ENCODE data around the gene SERTAD4. TPM values are rescaled to one million over a fixed set of nuclear protein-coding genes. Genes with fewer than 3 reads are reported as not detected.
"Not testable (repeated sequence)": the region's sequence is repeated elsewhere in the genome, so short reads cannot be mapped to it uniquely, and the experiment has no call there.

SERTAD4 gene
- total RNA-seq, 2 experiments from 2014 or later, result not detected

DNA sequence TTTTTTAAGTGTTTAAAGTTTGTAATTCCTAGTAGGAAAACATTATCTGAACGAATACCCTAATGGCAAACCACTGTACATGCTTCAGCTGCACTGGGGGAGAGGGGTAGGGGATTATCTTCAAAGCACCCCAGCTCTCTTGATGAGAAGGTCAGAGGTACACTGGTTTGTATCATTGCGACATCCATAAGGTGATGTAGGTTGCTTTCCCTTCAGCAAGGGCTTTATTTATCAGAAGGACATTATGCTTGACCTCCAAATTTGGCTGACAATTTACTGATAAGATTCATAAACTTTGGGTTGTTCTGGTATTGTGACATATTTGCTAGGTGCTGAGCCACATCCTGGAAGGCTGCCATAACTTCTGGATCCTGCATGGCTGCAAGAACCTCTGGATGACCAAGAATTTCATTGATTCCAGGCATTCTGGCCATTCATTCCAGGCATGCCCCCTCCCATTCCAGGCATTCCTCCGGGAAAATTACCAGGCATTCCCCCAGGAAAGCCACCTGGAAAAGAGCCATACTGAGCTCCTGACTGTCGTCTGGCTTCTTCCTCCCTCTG, 32.9 kb downstream of the SERTAD4 start:
- H3K36me3 Mint-ChIP-seq; H3K4me3 Mint-ChIP-seq; POLR2A ChIA-PET; H3K27me3 Mint-ChIP-seq; intact Hi-C loops (cut with micrococcal nuclease); CTCF ChIA-PET; H3K27ac Mint-ChIP-seq; H3K4me1 Mint-ChIP-seq (ENCODE audit: low read depth); DNase-seq; H3K9me3 Mint-ChIP-seq: not testable (repeated sequence)

DNA sequence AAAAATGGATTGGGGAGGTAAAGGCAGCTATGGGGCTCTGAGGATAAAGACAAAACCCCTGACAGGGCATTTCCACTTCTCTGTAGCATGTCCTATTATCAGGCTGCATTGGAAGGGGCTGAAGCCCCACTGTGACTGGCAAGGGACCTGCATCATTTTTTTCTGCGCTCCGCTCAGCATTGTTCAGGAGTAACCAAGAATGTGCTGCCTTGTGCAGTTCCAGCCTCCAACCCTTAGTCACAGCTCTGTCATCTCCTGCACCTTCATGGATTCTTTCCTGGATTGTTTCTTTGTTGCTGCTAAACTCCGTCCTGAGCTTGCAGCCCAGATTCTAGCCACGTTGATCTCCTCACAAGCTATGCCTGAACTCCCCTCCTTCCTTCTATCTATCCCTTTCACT, 37.4 kb downstream of the SERTAD4 start:
- POLR2A ChIA-PET, result no interaction called here
- CTCF ChIA-PET, result interaction anchor here (0.5 kb wide), 1 partner anchor 1201 kb away, joined by 3 read pairs; no protein-coding TSS in a partner anchor
- Mint-ChIP-seq H3K36me3 (no peaks in the 10 kb centered on the region), H3K9me3 (no peaks in the 10 kb centered on the region), H3K4me3 (no peak overlapping the region), H3K27ac (no peak overlapping the region), H3K27me3 (peaks cover 13% of the 10 kb centered on the region), H3K4me1 (ENCODE audit: low read depth) (no peaks in the 10 kb centered on the region)
- DNase-seq, result no peak
- intact Hi-C loops (cut with micrococcal nuclease), result no loop called here

DNA sequence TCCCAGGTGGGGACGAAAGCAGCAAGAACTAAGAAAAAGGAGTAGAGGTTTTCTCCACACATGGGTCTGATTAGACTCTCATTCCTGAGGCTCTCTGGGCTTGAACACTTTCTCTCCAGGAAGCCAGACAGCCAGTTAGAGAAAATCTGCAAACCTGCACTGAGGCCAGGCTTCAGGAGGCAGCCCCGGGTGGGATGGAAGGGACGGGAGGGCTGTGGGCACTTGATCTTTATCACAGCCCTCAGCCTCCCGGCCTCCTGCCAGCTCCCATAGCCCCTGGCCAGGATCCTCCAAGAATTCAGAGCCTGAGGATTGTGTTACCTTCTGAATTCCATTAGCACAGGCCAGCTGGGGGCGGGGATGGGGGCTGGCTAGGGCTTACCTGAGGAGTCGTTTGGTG, 40.1 kb downstream of the SERTAD4 start:
- intact Hi-C loops (cut with micrococcal nuclease), result no loop called here
- CTCF ChIA-PET, result no interaction called here

DNA sequence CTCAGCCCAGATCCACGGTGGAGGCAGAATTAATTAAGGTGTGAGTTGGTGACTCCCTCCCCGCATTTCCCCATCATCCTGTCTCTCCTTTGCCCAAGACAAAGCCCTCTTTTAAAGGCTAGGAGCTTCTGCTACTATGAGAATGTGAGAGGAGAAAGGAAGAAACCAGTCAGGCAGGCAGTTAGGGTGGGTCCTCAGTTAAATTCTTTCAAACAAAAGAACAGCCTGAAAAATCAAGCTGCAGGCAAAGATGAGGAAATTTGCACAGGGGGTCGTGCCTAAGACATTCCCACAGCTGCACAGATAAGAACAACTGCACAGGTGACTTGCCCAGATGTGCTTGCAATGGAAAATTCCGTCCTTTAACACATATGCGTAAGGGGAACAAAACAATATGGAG, 47.6 kb downstream of the SERTAD4 start:
- CTCF ChIA-PET, result no interaction called here

More for the DNA sequence above, 40.1 kb downstream of the SERTAD4 start:
- Mint-ChIP-seq H3K27ac (no peak overlapping the region), H3K36me3 (no peaks in the 10 kb centered on the region), H3K9me3 (no peaks in the 10 kb centered on the region), H3K27me3 (peaks cover 8% of the 10 kb centered on the region), H3K4me3 (no peak overlapping the region), H3K4me1 (ENCODE audit: low read depth) (no peaks in the 10 kb centered on the region)
- POLR2A ChIA-PET, result interaction anchor here (0.6 kb wide), 1 partner anchor 735 kb away, joined by 3 read pairs; no protein-coding TSS in a partner anchor
- no peak for DNase-seq

DNA sequence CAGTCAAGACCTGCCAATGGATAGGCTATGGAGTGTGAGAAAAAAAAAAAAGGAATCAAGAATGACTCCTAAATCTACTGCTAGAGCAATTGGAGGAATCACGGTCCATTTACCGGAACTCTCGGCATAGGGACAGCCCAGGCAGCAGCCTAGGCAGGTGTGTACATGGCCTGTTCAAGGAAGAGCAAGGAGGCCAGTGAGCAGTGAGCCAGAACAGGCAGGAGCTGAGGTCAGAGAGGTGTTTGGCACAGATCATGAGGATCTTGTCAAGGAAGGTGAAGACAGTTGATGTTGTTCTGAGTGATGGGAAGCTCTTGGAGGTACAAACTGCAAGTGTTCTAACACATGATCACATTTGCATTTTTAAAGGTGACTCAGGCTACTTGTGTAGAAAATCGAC, 55.5 kb downstream of the SERTAD4 start:
- CTCF ChIA-PET, result no interaction called here
- intact Hi-C loops (cut with micrococcal nuclease), result no loop called here
- no peak for DNase-seq
- H3K27me3 Mint-ChIP-seq, result peaks cover 42% of the 10 kb centered on the region
- H3K4me1 Mint-ChIP-seq (ENCODE audit: low read depth), result peaks cover 5% of the 10 kb centered on the region
- H3K9me3 Mint-ChIP-seq, result no peaks in the 10 kb centered on the region
- H3K27ac Mint-ChIP-seq, result no peak overlapping the region
- no peaks in the 10 kb centered on the region for H3K36me3 Mint-ChIP-seq
- no peak overlapping the region for H3K4me3 Mint-ChIP-seq
- POLR2A ChIA-PET, result no interaction called here

More for the DNA sequence above, 47.6 kb downstream of the SERTAD4 start:
- intact Hi-C loops (cut with micrococcal nuclease), result no loop called here
- Mint-ChIP-seq H3K36me3 (peaks cover 3% of the 10 kb centered on the region), H3K4me1 (ENCODE audit: low read depth) (no peaks in the 10 kb centered on the region), H3K4me3 (no peak overlapping the region), H3K9me3 (peaks cover 21% of the 10 kb centered on the region), H3K27me3 (peaks cover 19% of the 10 kb centered on the region), H3K27ac (no peak overlapping the region)
- POLR2A ChIA-PET, result no interaction called here
- no peak for DNase-seq

DNA sequence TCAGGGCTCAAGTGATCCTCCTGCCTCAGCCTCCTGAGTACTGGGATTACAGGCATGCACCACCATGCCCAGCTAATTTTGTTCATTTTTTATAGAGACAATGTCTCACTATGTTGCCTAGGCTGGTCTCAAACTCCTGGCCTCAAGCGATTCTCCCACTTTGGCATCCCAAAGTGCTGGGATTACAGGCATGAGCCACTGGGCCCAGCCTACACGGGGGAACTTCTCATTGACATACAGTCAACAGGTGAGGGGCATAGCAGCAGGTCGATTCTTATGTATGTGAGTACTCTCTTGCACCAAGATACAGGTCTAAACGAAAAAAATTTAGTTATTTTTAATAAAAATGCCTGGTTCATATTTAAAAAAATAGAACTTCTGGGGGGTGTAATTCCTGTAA, 56.7 kb downstream of the SERTAD4 start:
- H3K9me3 Mint-ChIP-seq, result no peaks in the 10 kb centered on the region
- intact Hi-C loops (cut with micrococcal nuclease), result no loop called here
- ChIA-PET POLR2A (no interaction called here), CTCF (no interaction called here)
- H3K4me3 Mint-ChIP-seq, result no peak overlapping the region
- no peak overlapping the region for H3K27ac Mint-ChIP-seq
- peaks cover 42% of the 10 kb centered on the region for H3K27me3 Mint-ChIP-seq
- DNase-seq, result no peak
- no peaks in the 10 kb centered on the region for H3K36me3 Mint-ChIP-seq
- H3K4me1 Mint-ChIP-seq (ENCODE audit: low read depth), result peaks cover 5% of the 10 kb centered on the region

DNA sequence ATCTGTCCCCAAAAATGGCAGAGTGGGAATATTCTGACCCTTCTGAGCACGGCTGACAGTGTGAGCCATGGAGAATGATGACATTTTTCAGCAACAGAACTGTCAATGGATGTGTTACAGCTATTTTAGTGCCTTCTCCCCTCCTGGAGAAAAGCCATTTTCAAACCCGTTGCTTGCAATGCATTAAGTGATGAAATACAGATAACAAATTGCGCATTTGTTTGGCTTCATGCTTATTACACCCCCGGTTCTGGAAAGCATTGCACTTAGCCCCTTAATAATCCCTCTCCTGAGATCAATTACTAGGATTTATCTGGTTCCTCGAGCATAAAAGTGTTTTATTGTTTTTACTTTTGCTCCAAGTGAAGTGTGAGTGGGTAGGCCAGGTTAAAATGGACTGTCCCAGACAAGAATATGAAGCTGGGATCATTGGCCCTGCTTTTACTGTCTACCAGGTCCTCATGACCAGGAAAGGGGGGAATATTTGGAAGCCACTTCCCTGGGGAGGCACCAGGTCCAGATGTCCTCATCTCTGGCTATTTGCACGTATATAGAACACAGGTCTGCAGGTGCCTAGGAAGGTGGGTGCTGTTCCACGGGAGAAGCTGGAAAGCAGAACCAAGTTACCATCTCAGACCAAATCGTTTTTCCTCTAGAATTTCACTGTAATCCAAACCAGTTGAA, 58.6 kb downstream of the SERTAD4 start:
- Mint-ChIP-seq H3K4me3 (no peak overlapping the region), H3K36me3 (no peaks in the 10 kb centered on the region), H3K9me3 (no peaks in the 10 kb centered on the region), H3K27me3 (peaks cover 41% of the 10 kb centered on the region), H3K4me1 (ENCODE audit: low read depth) (peaks cover 5% of the 10 kb centered on the region), H3K27ac (no peak overlapping the region)
- CTCF ChIA-PET, result interaction anchor here (1.0 kb wide), 1 partner anchor 19 kb away, joined by 3 read pairs; no protein-coding TSS in a partner anchor
- intact Hi-C loops (cut with micrococcal nuclease), result no loop called here
- POLR2A ChIA-PET, result no interaction called here
- no peak for DNase-seq

DNA sequence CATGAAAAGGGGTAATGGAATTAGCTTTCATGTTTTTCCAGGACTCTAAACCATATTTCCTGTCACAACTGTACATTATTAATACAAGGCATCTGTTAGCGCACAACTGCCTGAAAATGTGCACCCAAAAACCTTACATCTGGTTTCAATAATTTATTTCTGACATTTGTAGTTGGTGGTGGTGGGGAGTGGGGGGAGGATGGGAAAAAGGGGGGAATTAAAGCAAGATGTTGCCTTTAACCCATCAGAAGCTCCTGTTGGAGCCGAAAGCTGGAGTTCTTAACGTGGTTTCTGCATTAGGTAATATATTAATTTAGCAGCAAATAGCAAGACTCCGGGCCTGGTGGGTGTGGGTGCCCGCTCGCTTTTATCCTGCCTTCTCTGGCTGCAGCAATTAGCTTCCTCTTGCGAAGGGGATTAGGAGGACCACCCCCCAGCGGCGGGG, 59.2 kb downstream of the SERTAD4 start:
- Mint-ChIP-seq H3K4me1 (ENCODE audit: low read depth) (peaks cover 5% of the 10 kb centered on the region), H3K27ac (no peak overlapping the region), H3K27me3 (peaks cover 41% of the 10 kb centered on the region), H3K9me3 (no peaks in the 10 kb centered on the region), H3K36me3 (no peaks in the 10 kb centered on the region), H3K4me3 (no peak overlapping the region)
- no peak for DNase-seq
- CTCF ChIA-PET, result interaction anchor here (0.9 to 1.2 kb wide), 3 partner anchors 9 to 108 kb away, joined by 3 to 4 read pairs (median 3); no protein-coding TSS in a partner anchor
- intact Hi-C loops (cut with micrococcal nuclease), result no loop called here
- POLR2A ChIA-PET, result interaction anchor here (1.0 kb wide), 1 partner anchor 20 kb away, joined by 3 read pairs; no protein-coding TSS in a partner anchor

DNA sequence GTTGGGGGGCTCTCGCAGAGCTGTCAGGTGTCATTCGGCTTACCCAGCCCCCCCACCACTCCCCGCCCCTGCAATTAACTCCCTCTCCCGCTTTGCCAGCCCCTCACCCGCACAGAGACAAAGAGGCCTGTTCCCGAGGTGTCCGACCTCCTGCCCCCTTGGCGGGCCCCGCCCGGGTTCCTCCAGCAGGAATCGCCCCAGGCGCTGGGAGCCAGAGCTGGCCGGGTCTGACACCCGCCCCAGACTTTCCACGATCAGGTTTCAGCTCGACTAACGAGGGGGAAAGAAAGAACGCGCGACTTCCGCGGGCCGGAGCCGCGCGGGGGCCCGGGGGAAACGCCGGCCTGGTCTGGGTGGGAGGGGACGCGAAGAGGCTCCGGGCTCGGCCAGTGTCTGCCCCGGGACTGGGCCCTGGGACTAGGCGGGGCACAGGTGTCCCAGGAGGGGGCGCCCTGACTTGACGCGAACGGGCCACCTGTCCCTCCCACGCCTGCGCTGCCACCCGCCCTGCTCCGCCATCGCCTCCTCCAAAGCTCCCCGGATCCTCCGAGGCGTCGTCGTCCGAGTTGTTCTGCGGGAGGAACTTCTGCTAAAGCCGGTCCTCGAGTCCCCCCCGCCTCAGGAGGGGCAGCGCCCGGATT, 59.8 kb downstream of the SERTAD4 start:
- Mint-ChIP-seq H3K27me3 (peaks cover 41% of the 10 kb centered on the region), H3K27ac (no peak overlapping the region), H3K9me3 (no peaks in the 10 kb centered on the region), H3K36me3 (no peaks in the 10 kb centered on the region), H3K4me1 (ENCODE audit: low read depth) (peaks cover 5% of the 10 kb centered on the region), H3K4me3 (peak overlapping the region; percentile 9)
- POLR2A ChIA-PET, result interaction anchor here (1.0 kb wide), 1 partner anchor 20 kb away, joined by 3 read pairs; no protein-coding TSS in a partner anchor
- CTCF ChIA-PET, result interaction anchor here (0.9 to 1.2 kb wide), 6 partner anchors 9 to 150 kb away, joined by 3 to 4 read pairs (median 3); no protein-coding TSS in a partner anchor
- peak; percentile 62 for DNase-seq
- intact Hi-C loops (cut with micrococcal nuclease), result no loop called here

DNA sequence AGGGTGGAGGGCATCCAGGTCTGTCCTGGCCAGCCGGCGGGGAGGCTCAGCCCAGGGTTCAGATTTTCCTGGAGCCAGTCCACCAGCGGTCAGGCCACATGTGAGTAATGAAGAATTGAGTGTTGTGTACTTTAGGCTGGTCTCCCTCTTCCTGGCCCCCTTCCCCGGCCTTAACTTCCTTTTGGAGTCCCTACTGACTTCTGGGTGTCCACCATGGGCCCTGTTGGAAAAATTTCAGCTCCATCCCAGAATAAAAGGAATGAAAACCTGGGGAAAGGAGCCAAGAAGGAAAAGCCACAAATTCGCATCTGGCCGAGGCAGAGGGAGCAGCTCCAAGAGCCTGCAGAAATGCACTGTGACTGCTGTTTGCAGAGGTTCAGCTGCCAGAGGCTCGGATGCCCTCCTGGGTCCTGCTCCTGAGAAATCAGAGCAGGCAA, 60.6 kb downstream of the SERTAD4 start:
- no peak overlapping the region for H3K27ac Mint-ChIP-seq
- no peak overlapping the region for H3K4me3 Mint-ChIP-seq
- no peaks in the 10 kb centered on the region for H3K36me3 Mint-ChIP-seq
- CTCF ChIA-PET, result interaction anchor here (1.0 to 1.2 kb wide), 4 partner anchors 10 to 151 kb away, joined by 3 to 4 read pairs (median 3); no protein-coding TSS in a partner anchor
- intact Hi-C loops (cut with micrococcal nuclease), result no loop called here
- H3K9me3 Mint-ChIP-seq, result no peaks in the 10 kb centered on the region
- peaks cover 5% of the 10 kb centered on the region for H3K4me1 Mint-ChIP-seq (ENCODE audit: low read depth)
- peaks cover 40% of the 10 kb centered on the region for H3K27me3 Mint-ChIP-seq
- POLR2A ChIA-PET, result no interaction called here
- no peak for DNase-seq

DNA sequence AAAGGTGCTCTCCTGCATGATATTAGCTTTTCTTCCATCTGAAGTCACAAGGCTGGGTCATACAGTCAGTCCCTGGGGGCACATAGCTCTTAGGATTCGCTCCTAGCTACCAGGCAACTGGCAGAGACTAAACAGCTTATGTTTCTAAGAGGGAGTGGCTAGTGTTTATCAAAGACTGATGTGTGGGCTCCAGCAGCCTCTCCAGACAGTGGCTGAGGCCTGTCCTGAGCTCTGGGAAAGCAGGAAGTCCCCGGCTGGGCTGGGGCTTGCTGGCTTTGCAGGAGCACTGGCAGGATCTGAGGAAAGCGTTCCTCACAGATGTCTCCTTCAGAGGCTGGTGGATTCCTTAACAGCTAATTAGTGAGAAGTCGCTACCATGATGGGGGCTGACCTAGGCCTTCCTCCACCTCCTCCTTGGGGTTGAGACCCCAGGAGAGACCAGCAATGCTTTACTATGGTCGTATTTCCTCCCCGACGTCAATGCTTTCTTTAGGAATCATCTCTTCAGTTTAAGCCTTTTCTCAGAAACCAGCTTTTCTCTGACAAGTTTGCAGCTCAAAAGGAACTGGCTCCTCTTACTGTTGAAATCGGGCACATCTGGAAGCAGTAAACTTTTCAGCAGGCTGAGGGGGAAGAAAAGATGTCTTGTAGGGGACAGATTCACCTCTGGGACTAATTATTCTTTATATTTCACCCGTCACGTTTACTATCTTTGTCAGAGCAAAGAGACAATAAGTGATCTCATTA, 62.6 kb downstream of the SERTAD4 start:
- no peak overlapping the region for H3K27ac Mint-ChIP-seq

More for the DNA sequence above, 62.6 kb downstream of the SERTAD4 start:
- POLR2A ChIA-PET, result no interaction called here
- Mint-ChIP-seq H3K4me3 (no peak overlapping the region), H3K27me3 (peaks cover 30% of the 10 kb centered on the region), H3K36me3 (no peaks in the 10 kb centered on the region), H3K9me3 (no peaks in the 10 kb centered on the region), H3K4me1 (ENCODE audit: low read depth) (peaks cover 5% of the 10 kb centered on the region)
- intact Hi-C loops (cut with micrococcal nuclease), result no loop called here
- CTCF ChIA-PET, result no interaction called here
- DNase-seq, result no peak
